Pulmonary artery endothelial cell (primary cell): ENCODE results near the gene CTDP1. TPM values are rescaled to one million over a fixed set of nuclear protein-coding genes. Genes with fewer than 3 reads are reported as not detected.
"Not testable (repeated sequence)": the region's sequence is repeated elsewhere in the genome, so short reads cannot be mapped to it uniquely, and the experiment has no call there.

ENCODE experiments used
- DNase-seq: peaks from one replicate; pipeline ENCODE4 v3.0.0-alpha.2; 2011; ENCODE audit warnings: low read depth, low spot score
- total RNA-seq: library from RNA; depleted of rRNA; stranded (reverse); fragments of >200 nt; gene quantifications from 2 replicates; pipeline ENCODE4 v1.2.3, GENCODE V29; 2014

Gene CTDP1
- total RNA-seq, 1 donor from 2014 or later, result 36.1 TPM

- no peak for DNase-seq
These were observed 59.8 kb downstream of the CTDP1 start for GRCh38 chr18:79739440-79739778.

GRCh38 chr18:79740047-79740446, 60.4 kb downstream of the CTDP1 start:
- DNase-seq, result not testable (repeated sequence)

DNA sequence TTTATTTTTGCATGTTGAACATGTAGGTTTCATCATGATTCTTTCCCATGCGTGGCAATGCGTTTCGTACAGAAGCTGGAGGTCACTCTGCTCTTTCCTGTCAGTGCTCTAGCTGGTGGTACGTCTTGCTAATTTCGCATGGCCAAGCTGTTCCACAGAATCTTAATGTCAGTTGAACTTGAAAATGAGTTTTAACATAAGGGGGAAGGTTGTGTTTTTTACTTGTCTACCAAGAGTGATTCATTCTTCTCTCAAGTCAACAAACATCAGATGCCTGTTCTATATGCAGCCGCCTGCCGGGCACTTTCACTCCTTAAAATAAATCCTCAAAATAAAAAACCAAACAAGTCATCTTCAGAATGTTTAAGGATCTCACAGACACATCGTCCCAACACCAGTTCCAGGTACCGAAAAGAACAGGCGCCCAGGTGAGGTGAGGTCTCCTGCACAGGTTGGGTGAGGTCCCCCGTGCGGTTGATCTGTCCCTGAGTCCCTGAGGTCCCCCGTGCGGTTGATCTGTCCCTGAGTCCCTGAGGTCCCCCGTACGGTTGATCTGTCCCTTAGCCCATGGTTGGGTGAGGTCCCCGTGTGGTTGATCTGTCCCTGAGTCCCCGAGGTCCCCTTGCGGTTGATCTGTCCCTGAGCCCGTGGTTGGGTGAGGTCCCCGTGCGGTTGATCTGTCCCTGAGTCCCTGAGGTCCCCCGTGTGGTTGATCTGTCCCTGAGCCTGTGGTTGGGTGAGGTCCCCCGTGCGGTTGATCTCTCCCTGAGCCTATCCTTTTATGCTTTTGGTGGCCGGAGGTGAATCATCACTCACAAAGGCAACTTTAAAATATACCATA, 61.1 kb downstream of the CTDP1 start:
- no peak for DNase-seq

DNA sequence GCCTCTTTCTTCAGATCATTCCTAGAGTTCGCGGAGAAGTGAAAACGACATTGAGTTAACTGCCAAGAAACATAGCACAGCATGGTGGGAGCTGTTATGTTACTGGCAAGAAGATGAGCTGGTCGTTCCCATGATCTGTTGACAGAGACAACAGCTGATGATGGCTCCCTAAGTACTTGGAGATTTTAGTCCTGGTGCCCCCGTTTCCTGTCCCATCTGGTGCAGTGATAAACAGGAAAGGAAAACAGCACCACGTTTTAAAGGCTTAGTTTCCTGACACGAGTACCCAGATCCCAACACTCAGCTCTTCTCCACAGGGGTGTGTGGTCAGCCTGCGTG, 61.7 kb downstream of the CTDP1 start:
- no peak for DNase-seq

- no peak for DNase-seq
These were observed 62.5 kb downstream of the CTDP1 start for GRCh38 chr18:79742076-79742475.

GRCh38 chr18:79744625-79745024, 65.0 kb downstream of the CTDP1 start:
- DNase-seq, result no peak

DNA sequence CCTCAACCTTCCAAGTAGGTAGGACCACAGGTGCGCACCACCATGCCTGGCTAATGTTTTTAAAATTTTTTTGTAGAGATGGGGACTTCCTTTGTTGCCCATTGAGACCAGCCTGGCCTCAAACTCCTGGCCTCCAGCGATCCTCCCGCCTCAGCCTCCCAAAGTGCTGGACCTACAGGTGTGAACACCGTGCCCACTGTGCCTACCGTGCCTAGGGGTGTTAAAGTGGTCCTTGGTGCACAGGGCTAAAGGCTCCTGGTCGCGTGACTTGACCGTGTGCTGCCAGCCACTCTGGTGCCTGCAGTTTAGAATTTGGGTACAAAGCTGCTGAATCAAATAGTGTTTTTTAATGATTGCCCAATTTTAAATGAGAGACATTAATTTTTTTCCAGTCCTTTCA, 67.1 kb downstream of the CTDP1 start:
- DNase-seq, result no peak

GRCh38 chr18:79747156-79747845, 67.7 kb downstream of the CTDP1 start:
- no peak for DNase-seq

DNA sequence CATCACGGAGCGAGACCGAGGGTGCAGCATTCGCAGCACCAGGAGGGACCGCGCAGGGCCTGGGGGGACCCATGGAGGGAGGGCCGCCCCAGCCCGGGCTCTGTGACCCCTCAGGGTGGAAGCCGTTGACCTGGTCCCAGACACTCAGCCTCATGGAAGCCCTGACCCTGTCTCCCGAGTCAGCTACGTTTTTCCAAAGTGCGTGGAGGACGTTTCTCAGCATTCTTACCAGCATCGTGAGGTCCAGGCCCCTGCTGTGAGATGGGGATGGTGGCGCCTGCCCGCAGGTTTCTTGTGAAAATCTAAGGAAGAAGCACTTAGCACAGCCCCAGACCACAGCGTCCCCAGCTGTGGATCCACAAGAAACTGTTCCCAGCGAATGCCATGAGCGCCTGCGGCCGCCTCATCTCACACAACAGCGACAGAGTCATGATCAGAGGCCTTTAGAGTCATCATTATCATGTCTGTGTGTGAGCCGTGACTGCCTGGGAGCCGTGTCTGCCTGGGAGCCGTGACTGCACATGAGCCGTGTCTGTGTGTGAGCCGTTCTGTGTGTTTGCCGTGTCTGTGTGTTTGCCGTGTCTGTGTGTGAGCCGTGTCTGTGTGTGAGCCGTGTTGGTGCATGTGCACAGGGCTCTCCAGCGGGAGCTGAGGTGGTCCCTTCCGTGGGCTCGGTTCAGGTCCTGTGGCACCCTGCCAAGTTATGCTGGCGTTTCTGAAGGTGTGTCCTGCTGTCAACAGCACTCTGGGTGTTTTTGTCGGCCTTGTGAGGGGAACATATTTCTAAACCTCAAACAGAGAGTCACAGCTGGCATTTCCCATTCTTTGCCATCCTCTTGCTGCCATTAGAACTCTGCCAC, 68.9 kb downstream of the CTDP1 start:
- DNase-seq, result no peak

DNA sequence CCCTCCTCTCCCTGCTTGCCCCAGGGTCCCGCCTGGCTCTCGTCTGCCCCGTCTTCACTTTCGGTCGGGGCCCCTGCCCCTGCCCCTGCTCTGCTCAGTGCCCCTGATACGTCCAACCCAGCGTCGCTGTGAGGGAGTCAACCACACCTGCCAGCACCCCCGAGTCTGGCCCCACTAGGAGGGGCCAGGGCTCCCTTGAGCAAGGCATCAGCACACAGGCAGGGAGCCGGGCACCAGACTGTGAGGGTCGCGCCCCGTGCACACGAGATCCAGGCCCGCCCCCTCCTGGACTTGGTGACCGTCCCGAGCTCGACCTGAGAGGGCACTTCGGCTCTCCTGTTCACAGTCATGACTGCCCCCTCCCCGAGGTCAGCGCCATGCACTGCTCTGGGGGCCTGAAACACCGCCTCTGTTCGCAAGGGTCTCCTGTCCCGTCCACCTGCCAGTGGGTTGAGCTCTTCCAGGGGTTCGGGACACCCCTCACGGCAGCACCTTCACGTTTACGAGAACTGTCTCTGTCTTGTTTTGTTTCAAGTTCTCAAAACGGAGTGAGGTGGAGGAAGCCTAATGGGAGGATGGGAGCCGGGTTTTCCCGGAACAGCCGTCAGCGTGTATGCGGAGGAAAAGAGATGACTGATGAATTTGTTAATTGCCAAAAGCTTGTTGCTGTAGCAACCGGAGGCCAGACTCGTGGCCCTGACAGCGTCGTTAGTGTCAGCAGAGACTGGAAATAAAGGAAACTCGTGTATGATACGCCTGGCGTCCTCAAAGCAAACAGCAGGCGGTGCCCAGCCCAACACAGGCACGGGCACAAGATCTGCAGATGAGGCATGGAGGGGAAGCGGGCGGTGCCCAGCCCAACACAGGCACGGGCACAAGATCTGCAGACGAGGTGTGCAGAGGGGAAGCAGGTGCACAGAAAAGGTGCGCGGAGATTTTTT, 69.9 kb downstream of the CTDP1 start:
- DNase-seq, result no peak

GRCh38 chr18:79750980-79751571, 71.5 kb downstream of the CTDP1 start:
- no peak for DNase-seq

- DNase-seq, result not testable (repeated sequence)
These were observed 72.4 kb downstream of the CTDP1 start for GRCh38 chr18:79751918-79752578.

- not testable (repeated sequence) for DNase-seq
These were observed 73.3 kb downstream of the CTDP1 start for GRCh38 chr18:79752946-79753345.

GRCh38 chr18:79753391-79753851, 73.8 kb downstream of the CTDP1 start:
- DNase-seq, result no peak

GRCh38 chr18:79754022-79754761, 74.6 kb downstream of the CTDP1 start:
- DNase-seq, result no peak

DNA sequence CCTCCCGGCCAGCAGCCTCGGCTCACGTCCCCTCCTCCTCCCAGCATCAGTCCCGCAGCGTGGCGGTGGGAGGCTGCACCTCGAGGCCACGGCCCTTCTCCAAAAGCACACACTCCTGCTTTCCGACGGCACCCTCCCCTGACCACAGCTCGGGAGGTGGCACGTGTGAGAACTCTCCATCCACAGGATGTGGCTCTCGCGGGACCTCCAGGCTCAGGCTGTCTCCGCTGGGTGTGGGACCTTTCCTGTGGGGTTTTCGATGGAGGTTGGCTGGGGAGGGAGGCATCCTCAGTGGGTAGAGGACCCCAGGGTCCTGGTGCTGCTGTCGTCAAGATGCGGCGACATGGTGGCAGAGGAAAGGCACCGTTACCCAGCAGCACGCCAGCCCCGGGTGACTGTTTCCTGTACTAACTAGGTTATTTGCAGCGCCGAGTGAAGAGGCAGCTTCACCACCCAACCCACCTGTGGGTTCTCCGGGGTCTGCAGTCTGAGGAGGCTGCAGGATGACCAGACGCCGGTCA, 75.3 kb downstream of the CTDP1 start:
- DNase-seq, result no peak

DNA sequence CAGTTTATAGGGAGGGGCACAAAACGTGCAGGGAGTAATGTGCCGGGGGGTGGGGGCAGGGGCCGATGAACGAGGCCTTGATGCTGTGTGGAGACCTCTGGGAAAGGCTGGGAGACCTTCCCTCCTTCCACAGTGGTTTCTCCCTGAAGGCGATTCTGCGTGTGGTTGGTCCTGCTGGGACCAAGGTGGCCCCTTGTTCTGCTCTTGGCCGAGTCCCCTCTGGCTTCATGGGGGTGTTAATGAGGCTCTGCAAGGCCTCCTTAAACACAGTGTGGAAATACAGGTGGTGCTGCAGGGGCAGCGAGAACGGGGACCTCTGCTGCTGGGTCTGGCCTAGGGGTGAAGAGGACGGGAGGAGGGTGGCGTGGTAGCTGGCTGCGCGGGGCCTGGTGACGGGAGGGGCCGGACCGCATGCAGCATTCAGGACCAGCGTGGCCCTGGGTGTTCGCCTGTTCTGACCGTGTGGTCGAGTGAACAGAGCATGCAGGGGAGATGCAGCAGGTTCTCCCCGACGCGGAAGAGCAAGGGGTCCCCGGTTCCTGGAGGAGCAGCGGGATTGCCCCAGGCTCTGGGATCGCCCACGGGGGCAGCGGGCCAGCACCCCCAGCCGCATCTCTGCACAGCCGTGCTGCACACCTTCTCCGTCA, 76.0 kb downstream of the CTDP1 start:
- no peak for DNase-seq

DNA sequence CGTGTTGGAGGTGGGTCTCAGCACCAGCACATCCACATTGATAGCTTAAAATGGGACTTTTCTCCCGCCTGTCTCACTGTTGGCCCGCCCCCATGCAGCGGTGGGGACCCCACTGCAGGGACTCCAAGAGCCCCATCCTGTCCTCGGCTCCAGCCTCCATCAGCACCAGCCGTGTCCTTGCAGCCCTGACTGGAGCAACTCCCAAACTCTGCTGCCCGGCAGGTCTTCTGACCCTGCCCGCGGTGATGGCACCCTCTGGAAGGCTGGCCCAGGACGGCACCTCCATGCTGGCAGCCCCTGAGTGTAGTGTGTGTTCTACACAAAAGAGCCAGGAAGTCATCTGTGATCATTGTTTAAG, 76.5 kb downstream of the CTDP1 start:
- no peak for DNase-seq

DNA sequence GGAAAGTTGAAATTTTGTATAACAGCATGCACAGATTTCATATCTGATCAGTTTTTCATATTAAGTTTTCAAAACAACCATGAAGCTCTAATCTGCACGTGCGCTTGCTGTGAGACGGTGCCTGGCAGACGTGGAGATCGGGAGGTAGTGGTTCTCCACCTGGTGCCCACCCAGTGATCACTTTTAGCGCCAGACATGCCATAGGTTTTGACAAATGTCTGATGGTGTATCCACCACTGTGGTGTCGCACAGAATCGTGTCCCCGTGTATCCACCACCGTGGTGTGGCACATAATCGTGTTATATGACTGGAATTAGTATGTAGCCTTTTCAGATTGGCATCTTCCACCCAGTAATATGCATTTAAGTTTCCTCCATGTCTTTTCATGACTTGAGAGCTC, 77.2 kb downstream of the CTDP1 start:
- no peak for DNase-seq
